Ascending aorta (tissue), 2 donors: ENCODE data around the gene TIMP2. TPM values are rescaled to one million over a fixed set of nuclear protein-coding genes. Genes with fewer than 3 reads are reported as not detected.
"Not testable (repeated sequence)": the region's sequence is repeated elsewhere in the genome, so short reads cannot be mapped to it uniquely, and the experiment has no call there.

Experiments
- DNase-seq, 2 donors: peaks; one replicate each; pipeline ENCODE4 v3.0.0-alpha.2; 2019; ENCODE audit warnings: low spot score in 2 of 2
- H3K27ac ChIP-seq, 2 donors: fragments of 200-600 bp; sonication (generic); one replicate each; pipeline ENCODE4 v1.5.1; 2016 to 2017; ENCODE audit warnings: mild to moderate bottlenecking in 1 of 2
- H3K27me3 ChIP-seq: fragments of 200-600 bp; sonication (generic); one replicate; pipeline ENCODE4 v1.5.1; 2017
- H3K36me3 ChIP-seq, 2 donors: fragments of 200-600 bp; sonication (generic); one replicate each; pipeline ENCODE4 v1.5.1; 2016
- H3K4me1 ChIP-seq, 2 donors: fragments of 200-600 bp; sonication (generic); one replicate each; pipeline ENCODE4 v1.5.1; 2016 to 2017; ENCODE audit warnings: mild to moderate bottlenecking in 1 of 2
- H3K4me3 ChIP-seq, 2 donors: fragments of 200-600 bp; sonication (generic); one replicate each; pipeline ENCODE4 v1.5.1; 2016 to 2017; ENCODE audit warnings: mild to moderate bottlenecking in 1 of 2
- H3K9me3 ChIP-seq, 2 donors: fragments of 200-600 bp; sonication (generic); one replicate each; pipeline ENCODE4 v1.5.1; 2016
- CTCF ChIP-seq, 3 experiments: fragments of 200-600 bp in 2 of 3; fragments of 450-650 bp in 1 of 3; sonication (generic) in 2 of 3; IDR thresholded peaks; one replicate each; pipeline ENCODE4 v1.5.1; 2016 to 2019; ENCODE audit warnings: antibody characterized with exemption in 3 of 3, mild to moderate bottlenecking in 1 of 3, moderate library complexity in 1 of 3
- intact Hi-C: fragments of 100-400 bp; cut with DNase I; formaldehyde crosslinking; loops from one replicate; pipeline ENCODE4 v1.15.1; 2023
- total RNA-seq: library from RNA; depleted of rRNA; stranded (reverse); fragments of >200 nt; gene quantifications from one replicate; pipeline ENCODE4 v1.1.0, GENCODE V29; 2016

TIMP2 gene
- total RNA-seq, 1 donor from 2014 or later: 278 TPM

DNA sequence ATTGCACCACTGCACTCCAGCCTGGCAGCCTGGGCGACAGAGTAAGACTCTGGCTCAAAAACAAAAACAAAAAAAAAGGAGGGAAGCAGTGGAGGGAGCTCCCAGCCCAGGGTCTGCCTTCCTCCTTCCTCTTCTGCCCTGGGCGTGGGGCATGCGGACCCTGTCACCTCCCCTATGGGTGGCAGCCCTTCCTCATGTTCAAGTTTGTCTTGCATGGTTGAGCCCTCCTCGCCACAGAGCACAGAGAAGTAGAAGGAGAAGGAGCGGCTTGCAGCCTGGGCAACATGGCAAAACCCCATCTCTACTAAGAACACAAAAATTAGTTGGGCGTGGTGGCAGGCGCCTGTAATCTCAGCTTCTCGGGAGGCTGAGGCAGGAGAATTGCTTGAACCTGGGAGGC lies 21.4 kb upstream of the TIMP2 start:
- Histone ChIP-seq H3K9me3 (peaks cover 7% of the 10 kb centered on the region in 2 donors), H3K36me3 (no peaks in the 10 kb centered on the region), H3K4me1 (no peaks in the 10 kb centered on the region), H3K27ac (no peak overlapping the region), H3K27me3 (no peaks in the 10 kb centered on the region), H3K4me3 (no peak overlapping the region)
- no peak for DNase-seq
- intact Hi-C loops: no loop called here
- TF ChIP-seq CTCF (IDR thresholded peaks at IDR 0.05): no peak

GRCh38 chr17:78946131-78946530 lies 20.9 kb upstream of the TIMP2 start:
- no peaks in the 10 kb centered on the region for H3K27me3 ChIP-seq
- H3K4me3 ChIP-seq: no peak overlapping the region
- no peak overlapping the region for H3K27ac ChIP-seq
- H3K4me1 ChIP-seq: no peaks in the 10 kb centered on the region
- peaks cover 7% of the 10 kb centered on the region in 2 donors for H3K9me3 ChIP-seq
- no peak for DNase-seq
- no peak for TF ChIP-seq CTCF (IDR thresholded peaks at IDR 0.05)
- H3K36me3 ChIP-seq: no peaks in the 10 kb centered on the region
- intact Hi-C loops: no loop called here

GRCh38 chr17:78945455-78945854 lies 20.3 kb upstream of the TIMP2 start:
- H3K27me3 ChIP-seq, intact Hi-C loops, H3K4me3 ChIP-seq, DNase-seq, H3K36me3 ChIP-seq, H3K27ac ChIP-seq, H3K9me3 ChIP-seq, H3K4me1 ChIP-seq: not testable (repeated sequence)

GRCh38 chr17:78944956-78945355 lies 19.8 kb upstream of the TIMP2 start:
- no peak for TF ChIP-seq CTCF (IDR thresholded peaks at IDR 0.05)
- no peaks in the 10 kb centered on the region for H3K9me3 ChIP-seq
- intact Hi-C loops: no loop called here
- H3K27ac ChIP-seq: no peak overlapping the region
- no peaks in the 10 kb centered on the region for H3K27me3 ChIP-seq
- H3K4me1 ChIP-seq: peaks cover under 1 to 4% of the 10 kb centered on the region in 2 donors
- DNase-seq: no peak
- H3K4me3 ChIP-seq: no peak overlapping the region
- no peaks in the 10 kb centered on the region for H3K36me3 ChIP-seq

DNA sequence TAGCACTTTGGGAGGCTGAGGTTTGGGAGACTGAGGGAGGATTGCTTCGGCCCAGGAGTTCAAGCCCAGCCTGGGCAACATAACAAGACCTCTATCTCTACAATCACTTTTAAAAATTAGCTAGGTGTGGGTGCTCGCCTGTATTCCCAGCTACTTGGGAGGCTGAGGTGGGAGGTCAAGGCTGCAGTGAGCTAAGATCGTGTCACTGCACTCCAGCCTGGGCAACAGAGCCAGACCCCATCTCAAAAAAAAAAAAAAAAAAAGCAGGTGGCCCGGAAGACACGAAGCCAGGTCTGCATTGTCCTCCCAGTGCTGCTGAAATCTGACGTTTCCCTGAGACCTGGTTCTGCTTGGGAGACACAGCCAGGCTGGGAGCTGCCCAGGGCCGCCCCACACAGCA lies 18.8 kb upstream of the TIMP2 start:
- Histone ChIP-seq H3K36me3 (no peaks in the 10 kb centered on the region), H3K9me3 (no peaks in the 10 kb centered on the region), H3K4me3 (no peak overlapping the region), H3K27me3 (no peaks in the 10 kb centered on the region), H3K4me1 (peaks cover 3 to 10% of the 10 kb centered on the region in 2 donors), H3K27ac (no peak overlapping the region)
- no peak for TF ChIP-seq CTCF (IDR thresholded peaks at IDR 0.05)
- DNase-seq: no peak
- intact Hi-C loops: no loop called here

- Histone ChIP-seq H3K4me1 (peaks cover 4 to 19% of the 10 kb centered on the region in 2 donors), H3K4me3 (no peak overlapping the region), H3K9me3 (no peaks in the 10 kb centered on the region), H3K27me3 (no peaks in the 10 kb centered on the region), H3K36me3 (no peaks in the 10 kb centered on the region), H3K27ac (no peak overlapping the region)
- no peak for TF ChIP-seq CTCF (IDR thresholded peaks at IDR 0.05)
- DNase-seq: no peak
- intact Hi-C loops: no loop called here
Observed at GRCh38 chr17:78940708-78941107, 15.5 kb upstream of the TIMP2 start.
